HG02885 (cell line): ENCODE data around the gene TRPM5.

Source experiments
- ATAC-seq: cut with Tn5 transposase; IDR thresholded peaks from one replicate; pipeline ENCODE4 v1.9.1; 2021; ENCODE audit warnings: mild to moderate bottlenecking; ENCODE audit not compliant: unreplicated experiment, poor library complexity

TRPM5 gene

GRCh38 chr11:2409611-2410468, 34.5 kb downstream of the TRPM5 start:
- no peak for ATAC-seq

- no peak for ATAC-seq
These were observed 35.2 kb downstream of the TRPM5 start for GRCh38 chr11:2409126-2409525.

DNA sequence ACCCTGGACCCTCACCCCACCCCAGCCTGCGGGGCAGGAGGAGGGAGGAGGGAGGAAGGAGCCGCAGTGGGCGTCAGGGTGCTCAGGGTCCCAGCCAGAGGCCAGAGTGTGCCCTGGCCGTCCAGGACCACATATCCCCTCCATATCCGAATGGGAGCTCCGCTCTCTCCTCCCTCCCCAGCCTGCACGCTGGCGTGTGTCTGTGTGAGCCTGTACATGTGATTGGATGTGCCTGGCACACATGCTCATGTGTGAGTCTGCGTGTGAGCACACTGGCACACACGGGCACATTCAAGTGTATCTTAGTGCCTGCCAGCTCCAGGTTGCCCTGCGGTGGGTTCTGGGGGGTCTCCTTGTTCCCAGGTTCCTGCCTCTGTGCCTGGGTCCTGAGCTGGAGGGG, 35.6 kb downstream of the TRPM5 start:
- no peak for ATAC-seq

GRCh38 chr11:2406878-2407410, 37.4 kb downstream of the TRPM5 start:
- ATAC-seq = no peak

GRCh38 chr11:2406451-2406850, 37.9 kb downstream of the TRPM5 start:
- ATAC-seq = no peak

DNA sequence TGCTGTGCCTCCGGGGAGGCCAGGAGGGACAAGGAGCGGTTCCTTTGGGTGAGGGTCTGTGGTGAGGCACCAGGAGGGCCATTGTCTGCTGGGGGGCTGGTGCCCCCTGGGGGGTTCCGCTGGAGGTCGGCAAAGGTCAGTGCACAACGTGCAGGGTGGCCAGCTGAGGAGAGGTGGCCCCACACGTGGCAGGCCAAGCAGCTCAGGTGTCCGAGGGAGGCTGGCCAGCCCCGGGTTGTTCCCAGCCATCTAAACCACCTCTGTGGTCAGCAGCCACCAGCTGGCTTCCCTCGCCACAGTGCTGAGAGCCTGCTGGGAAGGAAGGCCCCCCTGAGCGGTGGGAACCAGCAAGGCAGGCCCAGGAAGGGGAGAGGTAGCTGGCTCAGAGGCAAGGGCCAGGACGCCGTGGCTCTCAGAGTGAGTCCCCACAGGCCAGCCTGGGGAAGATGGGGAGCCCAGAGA, 39.5 kb downstream of the TRPM5 start:
- no peak for ATAC-seq

GRCh38 chr11:2402890-2403645, 41.2 kb downstream of the TRPM5 start:
- ATAC-seq = no peak

DNA sequence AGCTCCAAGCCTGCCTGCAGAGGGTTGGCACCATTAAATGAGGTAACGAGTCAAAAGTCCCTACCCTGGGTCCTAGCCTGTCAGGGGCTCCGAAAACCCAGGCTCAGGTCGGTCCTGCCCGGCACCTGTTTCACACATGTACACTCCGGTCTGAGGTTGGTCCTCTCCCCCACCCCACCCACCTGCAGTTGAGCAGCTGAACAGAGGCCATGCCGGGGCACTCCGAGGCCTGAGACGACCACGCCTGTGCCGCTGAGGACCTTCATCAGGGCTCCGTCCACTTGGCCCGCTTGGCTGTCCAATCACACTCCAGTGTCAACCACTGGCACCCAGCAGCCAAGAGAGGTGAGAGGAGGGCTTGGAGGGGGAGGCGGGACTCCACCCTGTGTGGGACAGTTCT, 42.2 kb downstream of the TRPM5 start:
- no peak for ATAC-seq

- ATAC-seq = no peak
These were observed 42.8 kb downstream of the TRPM5 start for GRCh38 chr11:2401436-2401984.

- no peak for ATAC-seq
These were observed 43.4 kb downstream of the TRPM5 start for GRCh38 chr11:2400762-2401435.

- peak; percentile 84 for ATAC-seq
These were observed 44.1 kb downstream of the TRPM5 start, which contains the start of gene TSSC4 for GRCh38 chr11:2400069-2400761. TSS of gene TSSC4 (plus strand) at chr11:2400750. CDS start at chr11:2402634, 1,884 bp downstream.

DNA sequence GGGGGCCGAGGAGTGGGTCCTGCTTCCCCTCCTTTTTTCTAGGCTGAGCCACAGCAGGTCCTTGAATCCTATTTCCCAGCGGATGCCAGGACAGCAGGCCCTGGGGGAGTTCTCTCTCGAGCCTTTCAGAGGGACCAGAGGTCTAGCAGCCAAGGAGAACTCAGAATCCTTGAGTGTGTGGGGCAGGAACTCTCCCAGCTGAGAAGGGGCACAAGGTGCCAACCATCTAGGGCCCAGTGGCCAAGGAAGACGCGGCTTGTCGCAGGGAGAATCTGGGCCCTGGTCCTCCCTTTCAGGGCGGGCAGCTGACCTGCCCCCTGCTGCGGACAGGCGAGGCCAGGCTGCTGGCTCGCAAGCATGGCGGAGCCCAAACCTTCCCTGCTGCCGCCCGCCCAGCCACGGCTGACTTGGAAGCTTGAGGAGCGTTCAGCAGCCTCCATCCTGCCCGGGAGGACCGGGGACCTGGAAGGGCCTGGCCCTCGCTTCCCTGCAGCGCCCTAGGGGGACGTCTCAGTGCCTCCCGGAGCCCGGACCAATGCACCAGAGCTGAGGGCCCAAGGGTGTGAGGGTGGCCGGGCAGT, 44.7 kb downstream of the TRPM5 start:
- peak; percentile 0 for ATAC-seq

DNA sequence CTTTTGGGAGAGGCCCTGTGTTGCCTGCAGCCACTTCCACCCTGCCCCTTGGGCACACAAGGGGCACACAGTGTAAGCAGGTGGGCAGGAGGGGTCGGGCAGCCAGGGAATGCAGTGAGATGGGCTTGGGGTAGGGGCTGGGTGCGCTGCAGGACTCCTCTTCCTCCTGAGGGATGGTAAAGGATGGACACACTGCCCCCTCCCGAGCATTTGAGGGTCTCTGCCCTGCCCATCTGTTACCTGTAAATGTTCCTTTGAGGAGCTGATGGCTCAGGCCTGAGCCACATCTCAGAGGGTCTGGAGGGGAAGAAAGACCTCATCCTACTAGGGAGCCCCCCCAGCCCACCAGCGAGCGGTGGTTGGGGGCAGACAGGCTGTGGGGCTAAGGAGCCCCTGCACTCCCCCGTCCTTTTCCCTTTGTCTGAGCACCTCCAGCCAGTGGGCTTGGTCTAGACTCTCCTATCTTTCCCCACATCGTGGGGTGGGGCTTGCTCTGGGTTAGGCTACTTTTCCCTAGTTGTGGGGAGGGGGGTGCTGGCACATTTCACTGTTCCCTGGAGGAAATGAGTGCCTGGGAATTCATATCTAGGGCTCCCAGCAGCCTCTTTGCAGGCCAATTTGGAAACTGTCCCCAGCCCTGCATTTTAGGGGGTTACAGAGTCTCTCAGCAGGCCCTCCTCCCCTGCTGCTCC, 45.5 kb downstream of the TRPM5 start:
- no peak for ATAC-seq

DNA sequence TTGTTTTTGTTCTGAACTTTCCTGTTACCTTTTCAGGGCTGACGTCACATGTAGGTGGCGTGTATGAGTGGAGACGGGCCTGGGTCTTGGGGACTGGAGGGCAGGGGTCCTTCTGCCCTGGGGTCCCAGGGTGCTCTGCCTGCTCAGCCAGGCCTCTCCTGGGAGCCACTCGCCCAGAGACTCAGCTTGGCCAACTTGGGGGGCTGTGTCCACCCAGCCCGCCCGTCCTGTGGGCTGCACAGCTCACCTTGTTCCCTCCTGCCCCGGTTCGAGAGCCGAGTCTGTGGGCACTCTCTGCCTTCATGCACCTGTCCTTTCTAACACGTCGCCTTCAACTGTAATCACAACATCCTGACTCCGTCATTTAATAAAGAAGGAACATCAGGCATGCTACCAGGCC, 47.3 kb downstream of the TRPM5 start:
- no peak for ATAC-seq

- ATAC-seq = no peak
These were observed 47.8 kb downstream of the TRPM5 start for GRCh38 chr11:2396471-2396870.

DNA sequence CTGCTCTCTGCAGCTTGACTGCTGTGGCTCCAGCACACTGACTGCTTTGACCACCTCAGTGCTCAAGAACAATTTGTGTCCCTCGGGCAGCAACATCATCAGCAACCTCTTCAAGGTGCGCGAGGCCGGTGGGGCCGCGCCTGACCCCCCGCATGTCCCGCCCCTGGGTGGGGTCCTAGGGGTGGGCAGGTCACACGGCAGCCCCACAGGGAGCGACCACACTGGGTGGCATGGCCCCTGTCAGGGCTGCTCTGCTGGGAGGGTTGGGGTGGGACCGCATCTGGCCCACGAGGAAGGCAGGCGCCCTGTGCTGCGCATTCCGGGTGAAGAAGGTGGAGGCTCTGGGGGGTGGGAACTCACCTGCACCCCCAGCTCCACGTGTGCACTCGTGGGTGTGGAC, 48.5 kb downstream of the TRPM5 start:
- ATAC-seq = no peak

- no peak for ATAC-seq
These were observed 49.0 kb downstream of the TRPM5 start for GRCh38 chr11:2395211-2395730.

- no peak for ATAC-seq
These were observed 49.6 kb downstream of the TRPM5 start for GRCh38 chr11:2394818-2395105.
